GM08714 (cell line): ENCODE measurements around the gene SHISAL2A.

Experiments
- H3K4me3 ChIP-seq: fragments of 200-500 bp; sonication (Bioruptor generic); 2 replicates; pipeline ENCODE4 v1.5.1; 2014; ENCODE audit warnings: mild to moderate bottlenecking, low read length, inconsistent platforms
- ZNF274 ChIP-seq: IDR thresholded peaks from 2 replicates; pipeline ENCODE4 v1.6.1; 2012; ENCODE audit warnings: mild to moderate bottlenecking, low read depth, low read length

The SHISAL2A gene

GRCh38 chr1:52702886-52703787 lies 70.2 kb downstream of the SHISAL2A start:
- no peak for TF ChIP-seq ZNF274
- H3K4me3 ChIP-seq: peak overlapping the region; percentile 35; the same call in 1 of the 2 replicates

DNA sequence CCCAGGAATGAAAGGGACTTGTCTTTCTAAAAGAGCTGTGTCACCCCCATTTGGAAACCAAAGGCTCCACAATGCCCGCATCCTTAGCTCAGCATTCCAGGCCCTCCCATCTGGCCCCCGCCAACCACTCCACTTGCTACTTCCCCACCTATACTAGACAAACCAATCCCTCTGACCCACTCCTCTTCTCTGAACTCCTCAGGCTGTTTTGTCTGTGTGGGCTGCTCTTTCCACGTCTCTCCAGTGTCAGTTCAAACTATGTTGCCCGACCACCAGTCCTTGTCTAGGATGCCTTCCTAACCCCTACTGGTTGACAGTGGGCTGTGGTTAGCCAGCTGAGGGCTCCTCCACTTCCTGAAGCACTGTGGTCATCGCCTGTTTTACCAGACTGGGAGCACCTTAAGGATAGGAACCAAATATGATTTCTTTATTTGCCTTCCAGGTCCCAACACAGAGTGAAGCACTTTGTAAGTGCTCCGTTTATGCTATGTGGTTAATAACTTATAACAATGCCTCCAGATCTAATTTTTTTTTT lies 73.2 kb downstream of the SHISAL2A start:
- H3K4me3 ChIP-seq: no peak overlapping the region
- TF ChIP-seq ZNF274: no peak
